Measurements from ENCODE around the gene RNF217. TPM values are rescaled to one million over a fixed set of nuclear protein-coding genes. Genes with fewer than 3 reads are reported as not detected.
"Not testable (repeated sequence)": the region's sequence is repeated elsewhere in the genome, so short reads cannot be mapped to it uniquely, and the experiment has no call there.

Gene RNF217
- total RNA-seq, 1 donor from 2014 or later: 5.9 TPM

DNA sequence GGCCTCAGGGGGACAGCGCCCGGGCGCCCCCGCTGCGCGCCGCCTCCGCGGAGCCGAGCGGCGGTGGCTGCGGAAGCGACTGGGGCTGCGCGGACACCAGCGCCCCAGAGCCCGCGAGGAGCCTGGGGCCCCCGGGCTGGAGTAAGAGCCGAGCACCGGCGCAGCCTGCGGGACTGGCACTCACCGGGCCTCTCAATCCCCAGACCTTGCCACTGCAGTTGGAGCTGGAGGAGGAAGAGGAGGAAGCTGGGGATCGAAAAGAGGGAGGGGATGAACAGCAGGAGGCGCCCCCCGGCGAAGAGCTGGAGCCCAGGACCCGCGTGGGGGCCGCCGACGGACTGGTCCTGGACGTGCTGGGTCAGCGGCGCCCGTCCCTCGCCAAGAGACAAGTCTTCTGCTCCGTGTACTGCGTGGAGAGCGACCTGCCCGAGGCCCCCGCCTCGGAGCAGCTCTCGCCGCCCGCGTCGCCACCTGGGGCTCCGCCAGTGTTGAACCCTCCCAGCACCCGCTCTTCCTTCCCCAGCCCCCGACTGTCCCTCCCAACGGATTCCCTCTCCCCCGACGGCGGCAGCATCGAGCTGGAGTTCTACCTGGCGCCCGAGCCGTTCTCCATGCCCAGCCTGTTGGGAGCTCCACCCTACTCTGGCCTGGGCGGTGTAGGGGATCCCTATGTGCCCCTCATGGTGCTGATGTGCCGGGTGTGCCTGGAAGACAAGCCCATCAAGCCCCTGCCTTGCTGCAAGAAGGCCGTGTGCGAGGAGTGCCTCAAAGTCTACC, 590 bp downstream of the RNF217 start:
- H3K9me3 Mint-ChIP-seq (ENCODE audit: unreplicated experiment): peaks cover 10% of the 10 kb centered on the region
- no peak for TF ChIP-seq CTCF (IDR thresholded peaks at IDR 0.05; ENCODE audit: partially characterized antibody, unreplicated experiment)
- peak overlapping the region; percentile 53 for H3K27ac Mint-ChIP-seq (ENCODE audit: unreplicated experiment)
- peaks cover 9% of the 10 kb centered on the region for H3K27me3 Mint-ChIP-seq (ENCODE audit: unreplicated experiment)
- peak; percentile 43 for DNase-seq
- H3K4me1 Mint-ChIP-seq (ENCODE audit: low read depth, unreplicated experiment): peaks cover 2% of the 10 kb centered on the region
- H3K36me3 Mint-ChIP-seq (ENCODE audit: unreplicated experiment): no peaks in the 10 kb centered on the region
- H3K4me3 Mint-ChIP-seq (ENCODE audit: unreplicated experiment): peak overlapping the region; percentile 83

- Mint-ChIP-seq H3K9me3 (ENCODE audit: unreplicated experiment) (peaks cover 10% of the 10 kb centered on the region), H3K27ac (ENCODE audit: unreplicated experiment) (peak overlapping the region; percentile 53), H3K4me1 (ENCODE audit: low read depth, unreplicated experiment) (peaks cover 2% of the 10 kb centered on the region), H3K36me3 (ENCODE audit: unreplicated experiment) (no peaks in the 10 kb centered on the region), H3K27me3 (ENCODE audit: unreplicated experiment) (peaks cover 9% of the 10 kb centered on the region), H3K4me3 (ENCODE audit: unreplicated experiment) (peak overlapping the region; percentile 83)
- no peak for TF ChIP-seq CTCF (IDR thresholded peaks at IDR 0.05; ENCODE audit: partially characterized antibody, unreplicated experiment)
- DNase-seq: no peak
These were observed 1.2 kb downstream of the RNF217 start for GRCh38 chr6:124963416-124963785.

GRCh38 chr6:124963831-124964763, 1.9 kb downstream of the RNF217 start:
- Mint-ChIP-seq H3K27me3 (ENCODE audit: unreplicated experiment) (peaks cover 9% of the 10 kb centered on the region), H3K4me3 (ENCODE audit: unreplicated experiment) (peak overlapping the region; percentile 83), H3K36me3 (ENCODE audit: unreplicated experiment) (no peaks in the 10 kb centered on the region), H3K27ac (ENCODE audit: unreplicated experiment) (no peak overlapping the region), H3K4me1 (ENCODE audit: low read depth, unreplicated experiment) (peaks cover 2% of the 10 kb centered on the region), H3K9me3 (ENCODE audit: unreplicated experiment) (peaks cover 10% of the 10 kb centered on the region)
- TF ChIP-seq CTCF (IDR thresholded peaks at IDR 0.05; ENCODE audit: partially characterized antibody, unreplicated experiment): no peak
- DNase-seq: no peak

GRCh38 chr6:124964764-124965105, 2.5 kb downstream of the RNF217 start:
- DNase-seq: no peak
- Mint-ChIP-seq H3K4me1 (ENCODE audit: low read depth, unreplicated experiment) (peaks cover 2% of the 10 kb centered on the region), H3K4me3 (ENCODE audit: unreplicated experiment) (peak overlapping the region; percentile 35), H3K27ac (ENCODE audit: unreplicated experiment) (no peak overlapping the region), H3K27me3 (ENCODE audit: unreplicated experiment) (peaks cover 9% of the 10 kb centered on the region), H3K36me3 (ENCODE audit: unreplicated experiment) (no peaks in the 10 kb centered on the region), H3K9me3 (ENCODE audit: unreplicated experiment) (peaks cover 10% of the 10 kb centered on the region)
- TF ChIP-seq CTCF (IDR thresholded peaks at IDR 0.05; ENCODE audit: partially characterized antibody, unreplicated experiment): no peak

DNA sequence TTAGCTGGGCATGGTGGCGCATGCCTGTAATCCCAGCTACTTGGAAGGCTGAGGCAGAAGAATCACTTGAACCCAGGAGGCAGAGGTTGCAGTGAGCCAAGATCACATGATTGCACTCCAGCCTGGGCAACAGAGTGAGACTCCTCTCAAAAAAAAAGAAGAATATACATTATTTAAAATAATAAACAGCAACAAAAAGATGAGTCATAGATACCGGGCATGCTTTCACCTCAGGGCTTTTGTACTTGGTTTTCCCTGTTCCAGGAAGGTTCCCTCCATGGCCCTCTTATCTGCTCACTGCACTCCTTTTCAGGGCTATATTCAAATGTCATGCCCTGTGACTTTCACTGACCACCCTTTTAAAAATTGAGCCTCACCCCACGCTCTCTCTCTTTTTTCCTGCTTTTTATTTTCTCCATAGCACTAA, 3.2 kb downstream of the RNF217 start:
- not testable (repeated sequence) for H3K27me3 Mint-ChIP-seq (ENCODE audit: unreplicated experiment); H3K27ac Mint-ChIP-seq (ENCODE audit: unreplicated experiment); H3K4me3 Mint-ChIP-seq (ENCODE audit: unreplicated experiment); H3K9me3 Mint-ChIP-seq (ENCODE audit: unreplicated experiment); H3K4me1 Mint-ChIP-seq (ENCODE audit: low read depth, unreplicated experiment); DNase-seq; H3K36me3 Mint-ChIP-seq (ENCODE audit: unreplicated experiment)
